CD4-positive, alpha-beta T cell treated with Interferon gamma for 1 hour (primary cell): ENCODE results near the gene ABCC1.
"Not testable (repeated sequence)": the region's sequence is repeated elsewhere in the genome, so short reads cannot be mapped to it uniquely, and the experiment has no call there.

Experiments
- DNase-seq: peaks from one replicate; pipeline ENCODE4 v3.0.0-alpha.2; 2020

The ABCC1 gene

DNA sequence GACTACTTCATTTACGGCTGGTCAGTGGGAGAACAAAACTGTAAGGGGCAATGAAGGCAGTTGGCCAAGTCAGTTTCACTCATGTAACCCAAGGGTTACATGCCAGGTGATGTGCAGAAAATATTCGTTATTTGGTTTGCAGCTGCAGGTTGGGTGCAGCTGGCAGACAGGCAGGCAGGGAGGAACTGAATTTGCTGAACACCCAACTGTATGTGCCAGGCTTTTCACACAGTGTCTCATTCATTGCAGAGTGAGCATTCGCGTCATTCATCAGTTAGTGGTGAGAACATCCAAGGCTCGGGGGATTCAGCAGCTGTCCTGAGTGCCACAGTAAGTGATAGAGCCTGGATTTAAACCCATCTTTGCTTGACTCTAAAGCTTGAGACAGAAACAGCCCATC is 214.2 kb downstream of the ABCC1 start:
- DNase-seq = no peak

DNA sequence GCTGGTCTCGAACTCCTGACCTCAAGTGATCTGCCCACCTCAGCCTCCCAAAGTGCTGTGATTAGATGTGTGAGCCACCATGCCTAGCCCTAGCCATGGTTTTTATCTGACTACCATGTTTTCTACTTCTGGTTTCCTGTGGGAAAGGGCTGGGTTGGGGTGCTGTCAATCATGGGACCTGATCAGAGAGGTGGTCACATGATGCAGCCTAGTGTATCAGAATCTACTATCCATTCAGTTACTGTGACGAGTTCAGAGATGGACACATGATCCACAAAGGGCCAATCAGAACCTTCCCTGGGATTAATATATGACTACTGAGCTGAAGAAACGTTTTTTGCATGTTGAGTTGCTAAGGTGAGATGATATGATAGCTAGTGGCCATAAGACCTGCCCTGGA is 214.8 kb downstream of the ABCC1 start:
- DNase-seq = no peak

DNA sequence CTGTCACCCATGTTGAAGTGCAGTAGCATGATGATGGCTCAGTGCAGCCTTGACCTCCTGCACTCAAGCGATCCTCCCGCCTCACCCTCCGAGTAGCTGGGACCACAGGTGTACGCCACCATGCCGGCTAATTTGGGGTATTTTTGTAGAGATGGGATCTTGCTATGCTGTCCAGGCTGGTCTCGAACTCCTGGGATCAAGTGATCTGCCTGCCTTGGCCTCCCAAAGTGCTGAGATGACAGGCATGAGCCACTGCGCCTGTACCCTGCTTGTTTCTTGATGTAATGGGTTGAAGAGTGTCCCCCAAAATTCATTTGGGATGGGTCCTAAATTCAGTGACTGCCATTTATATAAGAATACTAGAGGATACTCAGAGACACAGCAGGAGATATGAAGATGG is 216.7 kb downstream of the ABCC1 start:
- DNase-seq = no peak

DNA sequence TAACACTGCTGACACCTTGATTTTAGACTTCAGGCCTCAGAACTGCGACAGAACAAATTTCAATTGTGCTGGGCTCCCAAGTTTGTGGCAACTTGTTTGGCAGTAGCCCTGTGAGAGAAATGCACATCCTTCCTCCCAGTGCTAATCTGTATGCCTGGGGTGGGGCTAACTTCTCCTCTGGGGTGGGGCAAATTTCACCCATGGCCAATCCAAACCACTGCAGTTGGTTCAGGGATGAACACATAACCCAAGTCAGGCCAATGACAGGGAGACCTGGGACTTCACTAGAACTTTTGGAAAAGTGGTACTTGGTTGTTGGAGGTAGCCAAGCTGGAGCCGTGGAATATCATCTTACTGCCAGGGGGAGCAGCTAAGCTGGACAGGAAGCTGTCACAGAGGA is 217.5 kb downstream of the ABCC1 start:
- no peak for DNase-seq

DNA sequence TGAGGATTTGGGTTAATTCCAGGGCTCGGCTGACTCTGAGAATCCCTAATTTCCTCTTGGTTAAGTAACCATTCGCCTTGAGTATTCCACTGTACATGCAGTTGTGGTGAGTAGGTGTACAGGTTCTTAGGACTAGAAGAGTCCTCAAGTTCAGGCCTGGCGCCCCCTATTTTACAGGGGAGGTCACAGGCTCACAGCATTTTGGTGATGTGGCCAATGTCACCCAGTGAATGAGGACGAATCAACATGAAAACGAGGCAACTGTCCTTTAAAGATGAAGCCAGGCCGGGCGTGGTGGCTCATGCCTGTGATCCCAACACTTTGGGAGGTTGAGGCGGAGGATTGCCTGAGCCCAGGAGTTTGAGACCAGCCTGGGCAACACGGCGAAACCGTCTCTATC is 218.5 kb downstream of the ABCC1 start:
- no peak for DNase-seq

DNA sequence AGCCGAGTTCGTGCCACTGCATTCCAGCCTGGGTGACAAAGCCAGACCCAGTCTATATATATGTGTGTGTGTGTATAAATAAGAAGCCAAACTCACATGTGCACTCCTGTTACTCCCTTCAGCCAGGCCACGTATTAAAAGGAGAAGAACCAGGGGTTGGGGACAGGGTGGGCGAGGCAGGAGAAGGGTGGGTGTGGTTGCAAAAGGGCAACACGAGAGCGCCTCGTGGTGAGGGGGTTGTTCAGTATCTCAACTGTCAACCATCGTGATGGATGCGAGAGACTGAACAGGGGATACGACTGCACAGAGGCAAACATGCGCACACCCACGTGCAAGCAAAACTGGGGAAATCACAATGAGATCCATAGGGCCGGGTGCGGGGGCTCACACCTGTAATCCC is 219.0 kb downstream of the ABCC1 start:
- no peak for DNase-seq

DNA sequence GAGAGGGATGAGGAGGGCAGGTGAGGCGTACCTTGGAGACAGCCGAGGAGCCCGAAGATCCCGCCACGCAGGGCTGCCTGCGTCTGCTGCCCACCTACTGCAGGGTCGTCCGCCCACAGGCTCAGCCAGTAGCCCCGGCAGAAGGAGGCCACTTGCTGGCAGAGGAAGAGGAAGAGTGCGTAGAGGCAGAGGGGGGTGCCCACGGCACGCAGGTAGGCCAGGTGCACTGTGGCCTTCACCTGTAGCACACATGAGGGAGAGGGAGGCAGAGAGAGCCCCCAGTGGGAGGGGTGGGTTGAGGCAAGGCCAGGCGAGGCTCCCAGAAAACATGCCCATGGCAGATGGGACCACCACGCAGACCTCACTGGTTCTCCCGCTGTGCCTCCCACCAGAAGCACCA is 220.2 kb downstream of the ABCC1 start:
- no peak for DNase-seq

DNA sequence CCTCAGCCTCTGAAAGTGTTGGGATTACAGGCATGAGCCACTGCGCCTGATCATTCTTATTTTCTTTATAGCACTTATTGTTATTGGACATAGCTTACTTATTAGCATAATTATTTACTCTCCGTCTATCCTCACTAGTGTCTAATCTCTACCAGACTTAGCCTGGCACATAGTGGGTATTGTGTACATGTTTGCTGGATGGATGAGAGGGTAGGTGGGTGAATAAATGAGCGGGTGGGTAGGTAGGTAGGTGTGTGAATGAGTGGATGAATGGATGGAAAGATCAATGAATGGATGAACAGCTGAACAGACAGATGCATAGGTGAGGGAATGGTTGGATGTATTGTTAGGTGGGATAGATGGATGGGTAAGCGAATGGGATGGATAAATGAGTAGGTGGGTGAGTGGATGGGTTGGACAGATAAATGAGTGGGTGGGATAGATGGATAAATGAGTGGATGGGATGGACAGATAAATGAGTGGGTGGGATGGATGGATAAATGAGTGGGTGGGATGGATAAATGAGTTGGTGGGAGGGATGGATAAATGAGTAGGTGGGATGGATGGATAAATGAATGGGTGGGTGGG is 222.0 kb downstream of the ABCC1 start:
- DNase-seq = no peak

DNA sequence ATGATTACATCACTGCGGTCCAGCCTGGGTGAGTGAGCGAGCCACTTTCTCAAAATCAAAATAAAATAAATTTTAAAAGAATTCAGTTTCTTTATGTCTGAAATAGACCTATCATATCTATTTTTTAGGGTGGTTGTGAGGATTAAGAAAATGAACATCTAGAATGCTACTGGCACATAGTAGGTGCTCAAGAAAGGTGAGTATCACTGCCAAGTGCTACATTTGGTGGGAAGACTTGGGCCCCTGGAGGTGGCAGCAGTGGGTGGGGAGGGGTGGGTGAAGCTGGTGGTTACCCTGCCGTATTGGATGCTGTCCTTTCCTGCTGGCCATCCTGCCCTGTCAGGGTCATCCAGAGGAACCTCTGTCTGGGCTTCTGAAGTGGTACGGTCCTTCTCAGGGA is 223.6 kb downstream of the ABCC1 start:
- no peak for DNase-seq

DNA sequence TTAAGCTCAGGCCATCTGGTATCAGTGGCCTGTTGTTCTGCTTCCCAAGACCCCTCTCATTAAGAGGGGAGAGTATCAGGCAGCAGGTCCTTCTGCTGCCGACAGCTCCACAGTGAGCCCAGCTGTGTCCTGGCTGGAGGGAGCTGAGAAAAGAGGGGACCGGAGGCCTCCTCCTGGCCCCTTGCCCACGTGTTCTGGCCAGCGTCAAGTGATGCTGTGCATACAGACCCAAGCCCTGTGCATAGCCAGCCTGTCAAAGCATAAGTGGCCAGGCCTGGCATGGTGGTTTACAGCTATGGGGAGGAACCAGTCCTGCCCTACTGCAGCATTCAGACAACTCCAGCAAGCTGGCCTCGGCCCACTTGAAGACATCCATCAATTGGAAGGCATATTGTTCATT is 225.9 kb downstream of the ABCC1 start:
- DNase-seq = no peak

DNA sequence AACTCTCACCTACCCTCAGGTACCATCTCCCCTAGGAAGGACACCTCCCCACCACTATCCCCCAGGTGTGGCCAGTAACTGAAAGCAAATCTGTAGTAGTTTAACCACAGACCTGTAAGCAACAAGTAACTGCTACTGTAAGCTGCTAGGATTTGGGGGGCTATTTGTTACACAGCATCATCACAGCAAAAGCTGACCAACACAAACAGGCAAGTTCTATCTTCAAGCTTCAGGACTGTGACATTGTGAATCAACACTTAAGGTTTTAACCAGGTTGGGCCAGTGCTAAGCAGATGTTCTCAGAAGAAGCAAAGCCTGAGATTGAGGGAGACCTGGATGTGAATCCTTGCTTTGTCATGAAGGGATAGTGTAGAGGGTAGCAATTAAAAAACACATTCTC is 226.9 kb downstream of the ABCC1 start:
- no peak for DNase-seq

DNA sequence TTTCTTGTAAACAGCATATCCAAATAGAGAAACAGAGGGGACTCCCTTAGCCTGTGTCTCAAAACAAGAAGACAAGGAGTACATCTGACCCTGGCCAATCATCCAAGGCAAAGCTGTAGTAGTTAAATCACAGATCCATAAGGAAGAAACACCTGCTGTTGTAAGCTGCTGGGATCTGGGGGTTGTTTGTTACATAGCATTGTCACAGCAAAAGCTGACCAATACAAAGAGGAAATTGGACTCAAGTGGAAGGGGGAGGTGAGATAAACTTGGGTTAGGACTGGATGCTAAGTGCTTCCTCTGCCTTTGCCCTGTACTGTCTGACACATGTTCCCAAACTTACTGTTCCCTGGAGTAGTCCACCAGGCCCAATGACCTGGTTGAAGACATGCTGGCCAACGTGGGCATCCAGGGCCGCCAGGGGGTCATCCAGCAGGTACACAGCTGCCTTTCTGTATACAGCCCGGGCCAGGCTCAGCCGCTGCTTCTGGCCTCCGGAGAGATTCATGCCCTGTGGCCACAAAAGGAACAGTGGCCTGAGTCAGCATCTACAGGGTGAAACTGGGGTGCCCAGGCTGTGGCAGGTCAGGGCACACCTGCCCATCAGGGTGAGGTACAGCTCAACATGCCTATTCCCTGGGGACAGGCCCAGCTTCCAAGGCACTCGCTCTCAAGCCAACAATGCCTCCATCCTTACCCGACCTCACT is 229.2 kb downstream of the ABCC1 start:
- DNase-seq = no peak

DNA sequence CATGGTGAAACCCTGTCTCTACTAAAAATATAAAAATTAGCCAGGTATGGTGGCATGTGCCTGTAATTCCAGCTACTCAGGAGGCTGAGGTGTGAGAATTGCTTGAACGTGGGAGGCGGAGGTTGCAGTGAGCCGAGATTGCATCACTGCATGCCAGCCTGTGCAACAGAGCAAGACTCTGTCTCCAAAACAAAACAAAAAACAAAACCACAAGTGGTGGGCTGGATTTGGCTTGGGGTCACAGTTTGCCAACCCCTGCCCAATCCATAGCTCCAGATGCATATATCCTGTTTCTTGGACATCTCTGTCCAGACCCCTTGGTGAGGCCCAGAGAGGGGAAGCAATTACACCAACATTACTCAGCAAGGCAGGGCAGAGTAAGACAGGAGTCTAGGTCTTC is 232.3 kb downstream of the ABCC1 start:
- not testable (repeated sequence) for DNase-seq

DNA sequence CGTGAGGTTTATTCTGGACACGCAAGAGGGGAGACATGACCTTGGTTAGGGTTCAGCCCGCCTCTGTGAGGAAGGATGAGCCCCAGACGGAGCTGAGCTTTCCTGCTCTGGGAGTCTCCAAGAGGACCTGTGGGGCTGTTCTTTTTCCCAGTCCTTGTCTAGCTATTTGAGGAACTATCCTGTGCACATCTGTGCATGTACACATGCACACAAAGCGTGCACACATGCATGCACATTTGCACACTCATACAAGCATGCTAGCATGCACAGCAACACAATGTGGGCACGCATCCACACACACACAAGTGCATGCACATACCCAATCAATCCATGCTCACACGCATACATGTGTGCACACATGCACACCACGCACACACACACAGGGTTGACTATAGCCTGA is 233.5 kb downstream of the ABCC1 start:
- DNase-seq = no peak

DNA sequence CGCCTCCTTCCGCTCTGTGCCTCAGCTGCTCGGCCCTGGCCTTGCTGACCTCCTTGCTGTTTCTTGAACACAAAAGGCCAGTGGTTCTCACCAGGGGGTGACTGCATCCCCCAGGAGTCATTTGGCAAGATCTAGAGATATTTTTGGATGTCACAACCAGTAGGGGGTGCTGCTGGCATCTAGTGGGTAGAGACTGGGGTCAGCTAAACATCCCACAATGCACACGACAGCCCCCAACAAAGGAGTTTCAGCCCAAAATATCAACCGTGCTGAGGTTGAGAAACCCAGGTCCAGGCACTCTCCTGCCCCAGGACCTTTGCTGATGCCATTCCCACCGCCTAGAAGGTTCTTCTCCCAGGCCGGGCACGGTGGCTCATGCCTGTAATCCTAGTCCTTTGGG is 234.1 kb downstream of the ABCC1 start:
- no peak for DNase-seq

DNA sequence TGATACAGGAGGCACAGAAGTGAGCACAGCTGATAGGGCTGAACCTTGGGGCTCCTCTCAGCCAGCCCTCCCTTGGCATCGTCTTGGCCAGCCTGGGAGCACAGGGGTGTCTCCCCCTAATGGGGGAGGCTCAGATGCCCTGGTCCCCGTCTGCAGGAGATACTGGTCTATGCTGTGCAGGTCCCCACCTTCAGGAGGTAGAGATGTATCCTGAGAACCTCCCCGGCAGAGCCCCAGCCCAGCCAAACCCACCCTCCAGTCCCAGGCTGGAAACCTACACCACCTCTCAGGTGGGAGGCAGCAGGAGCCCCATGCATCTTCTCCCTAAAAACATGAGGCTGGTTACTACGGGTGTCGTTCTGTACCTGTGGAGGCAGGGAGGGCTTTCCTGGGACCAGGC is 235.2 kb downstream of the ABCC1 start:
- no peak for DNase-seq

DNA sequence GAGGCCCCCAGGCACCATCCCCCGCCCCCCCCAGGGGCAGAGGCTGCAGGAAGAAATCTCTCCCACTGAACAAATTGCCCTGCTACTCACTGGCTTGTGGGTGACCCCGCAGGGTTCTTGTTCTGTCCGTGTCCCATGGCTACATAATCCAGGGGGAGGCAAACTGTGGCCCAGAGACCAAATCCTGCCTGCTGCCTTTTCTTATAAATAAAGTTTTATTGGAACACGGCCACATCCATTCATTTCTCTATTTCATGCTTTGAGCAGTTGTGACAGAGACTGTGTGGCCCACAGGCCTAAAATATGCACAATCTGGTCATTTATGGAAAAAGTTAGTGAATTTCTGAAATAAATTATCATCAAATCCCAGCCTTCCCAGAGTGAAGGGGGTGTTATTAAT is 235.7 kb downstream of the ABCC1 start:
- no peak for DNase-seq

DNA sequence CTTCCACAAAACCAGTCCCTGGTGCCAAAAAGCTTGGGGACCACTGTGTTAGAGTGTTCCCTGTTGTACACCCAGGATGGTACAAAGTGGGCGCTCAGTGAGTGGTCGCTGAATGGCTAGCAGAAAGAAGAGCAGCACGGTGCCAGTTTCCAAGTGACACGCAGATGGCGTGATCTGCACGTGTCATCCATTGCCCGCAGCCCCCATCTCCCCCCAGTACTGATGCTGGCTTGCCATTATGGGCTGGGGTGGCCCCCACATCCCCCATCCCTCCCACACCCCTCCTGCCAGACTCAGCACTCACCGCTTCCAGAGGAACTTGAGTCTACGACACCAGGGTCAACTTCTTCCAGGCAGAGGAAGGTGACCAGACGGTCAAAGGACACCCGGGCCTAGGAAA is 237.4 kb downstream of the ABCC1 start:
- no peak for DNase-seq

DNA sequence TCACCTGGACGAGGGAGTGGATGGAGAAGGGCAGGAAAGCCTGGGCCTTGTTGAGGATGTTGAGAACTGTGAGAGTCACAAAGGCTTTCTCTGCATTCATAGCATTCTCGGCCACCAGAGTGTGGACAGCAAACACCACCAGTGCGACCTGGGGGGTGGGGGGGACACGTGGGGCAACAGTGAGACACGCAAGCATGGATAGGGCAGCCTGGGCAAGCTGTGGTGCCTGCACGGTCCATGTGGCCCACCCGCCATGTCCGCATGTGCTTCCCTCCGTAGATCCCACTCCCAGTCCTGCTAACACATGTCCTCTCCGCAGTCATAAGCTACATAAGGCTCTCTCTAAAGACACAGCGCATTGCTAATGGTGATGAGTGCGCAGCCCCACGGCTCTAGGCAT is 239.4 kb downstream of the ABCC1 start:
- DNase-seq = no peak

DNA sequence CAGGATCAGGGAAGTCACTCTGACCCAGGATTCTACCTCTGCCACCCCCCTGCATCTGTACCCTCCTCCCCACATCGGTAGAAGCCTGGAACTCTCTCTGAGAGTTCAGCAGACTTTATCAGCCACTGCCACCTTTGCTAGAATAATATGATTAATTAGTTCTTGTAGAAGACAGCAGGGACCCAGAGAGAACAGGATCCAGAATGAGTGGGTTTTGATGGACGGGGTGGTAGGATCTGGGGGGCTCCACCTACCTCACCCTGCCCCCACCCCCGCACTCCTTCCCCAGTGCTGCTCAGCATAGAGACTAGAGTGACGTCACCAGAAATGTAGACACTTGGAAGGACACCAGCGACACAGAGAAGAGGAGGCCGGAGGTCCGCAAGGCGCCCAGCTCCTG is 240.4 kb downstream of the ABCC1 start:
- no peak for DNase-seq

DNA sequence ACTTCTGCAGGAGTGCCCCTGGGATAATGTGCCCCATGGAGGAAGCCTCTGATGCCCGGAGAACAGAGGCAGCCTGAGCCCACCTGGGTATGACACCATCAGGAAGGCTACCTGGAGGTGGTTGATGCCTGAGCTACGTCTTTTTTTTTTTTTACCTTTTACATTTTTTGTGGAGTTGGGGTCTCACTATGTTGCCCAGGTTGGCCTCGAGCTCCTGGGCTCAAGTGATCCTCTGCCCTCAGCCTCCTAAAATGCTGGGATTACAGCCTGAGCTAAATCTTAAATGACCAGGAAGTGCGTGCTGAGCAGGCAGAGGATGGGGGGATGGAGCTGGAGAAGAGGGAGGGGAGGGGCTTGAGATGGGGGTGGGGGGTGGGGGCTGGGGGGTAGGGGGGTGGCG is 241.1 kb downstream of the ABCC1 start:
- no peak for DNase-seq

DNA sequence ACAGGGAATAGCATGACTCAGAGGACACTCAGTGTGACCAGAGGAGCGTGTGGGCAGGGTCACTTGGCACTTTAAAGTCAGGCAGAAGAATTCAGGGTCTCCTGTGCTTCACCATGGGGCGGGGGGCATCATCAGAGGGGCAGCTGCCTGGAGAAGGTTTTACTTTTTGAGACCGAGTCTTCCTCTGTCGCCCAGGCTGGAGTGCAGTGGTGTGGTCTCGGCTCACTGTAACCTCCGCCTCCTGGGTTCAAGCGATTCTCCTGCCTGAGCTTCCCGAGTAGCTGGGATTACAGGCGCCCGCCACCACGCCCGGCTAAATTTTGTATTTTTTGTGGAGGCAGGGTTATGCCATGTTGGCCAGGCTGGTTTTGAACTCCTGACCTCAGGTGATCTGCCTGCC is 241.6 kb downstream of the ABCC1 start:
- not testable (repeated sequence) for DNase-seq

DNA sequence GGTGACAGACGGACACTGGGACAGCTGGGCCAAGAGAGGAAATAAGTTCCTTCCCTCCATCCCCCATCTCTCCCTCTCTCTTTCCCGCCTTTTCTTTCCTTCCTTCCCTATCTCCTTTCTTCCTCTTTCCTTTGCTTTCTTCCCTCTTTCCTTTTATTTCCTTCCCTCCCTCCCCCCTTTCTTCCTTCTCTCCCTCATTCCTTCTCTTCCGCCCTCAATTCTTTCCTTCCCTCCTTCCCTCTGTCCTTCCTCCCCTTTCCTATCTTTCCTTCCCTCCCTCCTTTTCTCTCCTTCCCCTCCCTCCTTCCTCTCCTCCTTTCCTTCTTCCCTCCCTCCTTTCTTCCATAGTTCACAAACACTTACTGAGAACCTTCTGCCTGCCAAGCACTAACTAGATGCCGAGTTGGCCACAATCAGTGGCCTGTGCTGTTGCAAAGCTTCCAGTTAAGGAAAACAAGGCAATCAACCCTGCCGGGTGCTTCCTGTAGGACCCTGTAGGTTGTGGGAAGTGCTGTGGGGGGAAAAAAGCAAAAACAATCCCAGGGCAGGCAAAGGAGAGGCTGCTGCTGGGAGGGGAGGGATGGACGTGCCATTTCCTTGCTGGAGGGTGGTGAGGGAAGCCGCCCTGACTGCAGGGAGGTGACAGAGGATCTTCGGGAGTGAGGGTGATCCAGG is 242.2 kb downstream of the ABCC1 start:
- no peak for DNase-seq
